Measurements from ENCODE around the gene FCER1A.
"Not testable (repeated sequence)": the region's sequence is repeated elsewhere in the genome, so short reads cannot be mapped to it uniquely, and the experiment has no call there.

The FCER1A gene

DNA sequence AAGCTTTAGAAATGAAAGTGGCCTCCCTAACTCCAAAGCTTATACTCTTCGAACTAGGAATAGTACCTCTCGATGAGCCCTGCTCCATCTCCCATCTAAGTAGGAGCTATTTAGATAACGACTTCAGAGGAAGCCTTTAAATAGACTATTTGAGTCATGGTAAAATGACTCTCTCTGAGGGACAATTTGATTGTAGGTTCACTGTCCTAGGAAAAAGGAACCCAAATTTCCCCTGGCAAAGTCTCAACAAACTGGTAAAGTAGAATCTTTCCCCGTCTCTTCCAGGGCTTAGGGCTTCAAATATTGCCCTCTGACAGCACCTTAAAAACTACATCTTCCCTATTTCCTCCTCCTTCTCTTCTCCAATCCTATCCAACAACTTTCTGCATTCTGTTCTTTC is 2.0 kb upstream of the FCER1A start:
- Histone ChIP-seq H3K36me3 (ENCODE audit: control insufficient read depth, insufficient read depth, low read length) (no peaks in the 10 kb centered on the region), H3K9me3 (ENCODE audit: control insufficient read depth, low read length) (no peaks in the 10 kb centered on the region), H3K27ac (ENCODE audit: low read depth, low read length, severe bottlenecking) (no peak overlapping the region), H3K4me3 (ENCODE audit: extremely low read depth, insufficient read depth, low read length, poor library complexity, severe bottlenecking) (no peak overlapping the region), H3K4me1 (ENCODE audit: control insufficient read depth, insufficient read depth, low read length, poor library complexity, severe bottlenecking) (peaks cover 3% of the 10 kb centered on the region)
- WGBS, 2 experiments (ENCODE audit: insufficient coverage in 2 of 2), result 87% methylated on average over 1 of the region's 4 CpGs; no CpG with 5 or more reads in 1 of the 2 experiments

DNA sequence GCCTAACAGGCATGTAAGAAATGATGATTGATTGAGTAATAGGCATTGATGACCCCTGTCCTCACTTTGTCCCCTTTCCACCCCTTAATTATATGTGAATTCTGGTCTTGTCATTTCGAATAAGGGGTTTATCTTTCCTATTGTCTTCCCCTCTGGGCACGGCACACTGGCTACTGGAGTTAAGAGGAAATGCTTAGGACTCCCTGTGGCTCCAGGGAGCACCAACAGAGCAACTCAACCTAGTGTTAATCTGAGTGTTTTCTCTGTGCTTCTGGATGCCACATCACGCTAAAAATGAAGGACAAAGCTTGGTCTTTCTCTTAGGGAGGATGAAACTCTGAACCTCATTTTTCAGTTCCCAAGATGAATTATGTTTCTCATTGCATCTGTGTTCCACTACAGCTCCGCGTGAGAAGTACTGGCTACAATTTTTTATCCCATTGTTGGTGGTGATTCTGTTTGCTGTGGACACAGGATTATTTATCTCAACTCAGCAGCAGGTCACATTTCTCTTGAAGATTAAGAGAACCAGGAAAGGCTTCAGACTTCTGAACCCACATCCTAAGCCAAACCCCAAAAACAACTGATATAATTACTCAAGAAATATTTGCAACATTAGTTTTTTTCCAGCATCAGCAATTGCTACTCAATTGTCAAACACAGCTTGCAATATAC is 5.3 kb downstream of the FCER1A start:
- Histone ChIP-seq H3K4me1 (ENCODE audit: control insufficient read depth, insufficient read depth, low read length, poor library complexity, severe bottlenecking) (no peaks in the 10 kb centered on the region), H3K4me3 (ENCODE audit: extremely low read depth, insufficient read depth, low read length, poor library complexity, severe bottlenecking) (no peak overlapping the region), H3K36me3 (ENCODE audit: control insufficient read depth, insufficient read depth, low read length) (no peaks in the 10 kb centered on the region), H3K9me3 (ENCODE audit: control insufficient read depth, low read length) (no peaks in the 10 kb centered on the region), H3K27ac (ENCODE audit: low read depth, low read length, severe bottlenecking) (no peak overlapping the region)
- 33 to 40% methylated on average over 1 of the region's 5 CpGs for WGBS, 2 experiments (ENCODE audit: insufficient coverage in 2 of 2)

DNA sequence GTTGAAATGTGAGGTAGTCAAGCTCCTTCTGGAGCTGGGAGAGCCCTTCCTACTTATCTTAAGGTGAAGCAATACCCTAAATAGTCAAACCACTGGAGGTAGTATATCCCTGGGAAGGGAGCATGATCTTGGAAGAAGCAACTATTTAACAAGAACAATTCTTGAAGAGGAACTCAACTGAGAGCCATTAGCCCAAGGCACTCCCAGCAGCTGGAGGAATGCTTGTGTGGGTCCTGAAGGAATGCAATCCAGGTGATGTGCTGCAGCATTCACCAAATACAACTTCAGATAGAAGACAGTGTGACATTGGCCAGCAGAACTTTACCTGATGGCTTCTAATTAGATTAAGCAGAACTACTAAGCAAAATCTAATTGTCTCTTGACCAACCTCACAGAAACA is 9.5 kb downstream of the FCER1A start:
- no peaks in the 10 kb centered on the region for H3K9me3 ChIP-seq (ENCODE audit: control insufficient read depth, low read length)
- H3K4me1 ChIP-seq (ENCODE audit: control insufficient read depth, insufficient read depth, low read length, poor library complexity, severe bottlenecking), result no peaks in the 10 kb centered on the region
- no peak overlapping the region for H3K4me3 ChIP-seq (ENCODE audit: extremely low read depth, insufficient read depth, low read length, poor library complexity, severe bottlenecking)
- no peak overlapping the region for H3K27ac ChIP-seq (ENCODE audit: low read depth, low read length, severe bottlenecking)
- no peaks in the 10 kb centered on the region for H3K36me3 ChIP-seq (ENCODE audit: control insufficient read depth, insufficient read depth, low read length)

DNA sequence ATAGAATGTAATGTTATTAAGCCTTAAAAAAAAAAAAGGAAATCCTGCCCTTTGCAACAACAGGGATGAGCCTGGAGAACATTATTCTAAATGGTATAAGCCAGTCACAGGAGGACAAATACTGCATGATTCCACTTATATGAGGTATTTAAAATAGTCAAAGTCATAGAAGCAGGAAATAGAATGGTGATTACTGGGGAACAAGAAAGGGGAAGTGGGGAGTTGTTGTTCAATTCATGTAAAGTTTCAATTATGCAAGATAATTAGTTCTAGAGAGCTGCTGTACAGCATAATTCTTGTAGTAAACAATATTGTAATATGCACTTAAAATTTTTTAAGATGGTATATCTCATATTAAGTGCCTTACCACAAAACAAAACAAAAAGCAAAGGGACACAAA is 13.2 kb downstream of the FCER1A start:
- H3K9me3 ChIP-seq (ENCODE audit: control insufficient read depth, low read length), result no peaks in the 10 kb centered on the region

DNA sequence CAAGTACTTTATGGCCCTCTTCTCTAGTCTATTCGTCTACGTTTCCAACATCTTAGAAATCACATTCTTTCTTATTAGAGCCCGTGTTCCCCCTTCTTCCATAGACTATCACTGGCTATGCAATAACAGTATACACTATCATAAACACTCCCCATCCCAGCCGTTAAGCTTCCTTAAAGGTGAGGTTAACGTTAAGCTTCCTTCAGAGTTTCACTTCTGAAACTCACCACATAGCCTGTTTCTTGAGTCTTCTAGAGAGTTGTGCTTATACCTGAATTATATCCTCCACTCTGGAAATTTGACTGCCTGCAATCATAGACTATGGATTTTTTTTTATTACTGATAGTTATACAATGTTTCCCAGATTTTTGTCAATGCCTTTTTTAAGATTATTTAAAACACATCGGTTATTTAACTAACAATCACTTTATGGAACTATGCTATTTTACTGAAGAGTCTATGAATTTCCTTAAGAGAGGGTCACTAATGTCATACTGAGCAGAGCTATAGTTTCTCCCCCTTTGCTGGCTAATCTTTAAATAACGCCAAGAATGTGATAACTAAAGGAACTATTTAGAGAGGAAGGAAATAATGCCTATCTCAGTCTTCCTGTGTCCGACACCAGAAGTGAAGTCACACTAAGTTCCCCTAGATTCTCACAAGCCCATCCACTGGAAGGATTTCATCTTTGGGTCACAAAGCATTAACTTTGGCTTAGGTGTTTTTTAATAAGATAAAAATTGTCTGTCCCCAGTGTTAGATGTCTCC is 16.8 kb downstream of the FCER1A start:
- no peak overlapping the region for H3K27ac ChIP-seq (ENCODE audit: low read depth, low read length, severe bottlenecking)
- no peaks in the 10 kb centered on the region for H3K4me1 ChIP-seq (ENCODE audit: control insufficient read depth, insufficient read depth, low read length, poor library complexity, severe bottlenecking)
- H3K4me3 ChIP-seq (ENCODE audit: extremely low read depth, insufficient read depth, low read length, poor library complexity, severe bottlenecking), result no peak overlapping the region
- H3K36me3 ChIP-seq (ENCODE audit: control insufficient read depth, insufficient read depth, low read length), result no peaks in the 10 kb centered on the region
- no peaks in the 10 kb centered on the region for H3K9me3 ChIP-seq (ENCODE audit: control insufficient read depth, low read length)
- 90 to 97% methylated on average over 3 to 4 of the region's 8 CpGs for WGBS, 2 experiments (ENCODE audit: insufficient coverage in 2 of 2)

More for the DNA sequence above, 13.2 kb downstream of the FCER1A start:
- Histone ChIP-seq H3K4me3 (ENCODE audit: extremely low read depth, insufficient read depth, low read length, poor library complexity, severe bottlenecking) (no peak overlapping the region), H3K27ac (ENCODE audit: low read depth, low read length, severe bottlenecking) (no peak overlapping the region), H3K4me1 (ENCODE audit: control insufficient read depth, insufficient read depth, low read length, poor library complexity, severe bottlenecking) (no peaks in the 10 kb centered on the region), H3K36me3 (ENCODE audit: control insufficient read depth, insufficient read depth, low read length) (no peaks in the 10 kb centered on the region)

DNA sequence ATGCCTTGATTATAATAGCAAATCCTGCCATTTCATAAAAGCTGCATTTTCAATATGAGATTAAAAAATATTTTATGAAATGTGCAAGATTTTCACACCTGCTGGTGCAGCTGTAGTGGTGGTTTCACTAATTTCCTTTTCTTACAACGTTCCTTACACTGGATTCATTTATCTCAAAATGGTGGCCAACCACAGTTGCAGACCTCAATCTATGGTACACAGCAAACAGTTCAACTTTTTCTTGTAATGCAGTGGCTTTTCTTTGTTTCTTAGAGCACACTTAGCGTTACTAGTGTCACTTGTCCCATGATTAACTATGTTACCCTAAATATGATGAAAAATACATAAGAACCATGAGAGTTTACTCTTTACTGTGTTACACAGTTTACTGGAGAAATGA is 32.7 kb downstream of the FCER1A start:
- Histone ChIP-seq H3K9me3 (ENCODE audit: control insufficient read depth, low read length) (no peaks in the 10 kb centered on the region), H3K4me3 (ENCODE audit: extremely low read depth, insufficient read depth, low read length, poor library complexity, severe bottlenecking) (no peak overlapping the region), H3K36me3 (ENCODE audit: control insufficient read depth, insufficient read depth, low read length) (no peaks in the 10 kb centered on the region), H3K27ac (ENCODE audit: low read depth, low read length, severe bottlenecking) (no peak overlapping the region), H3K4me1 (ENCODE audit: control insufficient read depth, insufficient read depth, low read length, poor library complexity, severe bottlenecking) (no peaks in the 10 kb centered on the region)
- WGBS, 2 experiments (ENCODE audit: insufficient coverage in 2 of 2), result 100% methylated on average over 1 of the region's 2 CpGs; no CpG with 5 or more reads in 1 of the 2 experiments

DNA sequence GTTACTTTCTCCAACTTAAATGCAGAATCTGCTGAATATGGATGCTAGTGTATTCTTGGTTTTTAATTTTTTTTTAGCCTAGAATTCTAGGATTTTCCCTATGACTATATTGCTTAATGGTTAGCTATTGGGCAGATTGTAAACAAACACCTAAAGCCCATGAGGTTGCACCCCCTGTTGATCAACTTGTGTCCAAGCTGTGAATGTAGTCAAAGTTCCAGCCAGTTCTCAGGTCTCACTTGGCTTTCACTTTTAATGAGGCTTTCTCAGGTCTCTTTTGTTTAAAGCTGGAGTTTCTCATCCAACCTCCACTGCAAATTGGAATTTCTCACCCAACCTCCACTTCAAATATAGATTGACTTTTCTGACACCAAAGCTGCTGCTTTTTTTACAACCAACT is 35.9 kb downstream of the FCER1A start:
- Histone ChIP-seq H3K4me1 (ENCODE audit: control insufficient read depth, insufficient read depth, low read length, poor library complexity, severe bottlenecking) (no peaks in the 10 kb centered on the region), H3K4me3 (ENCODE audit: extremely low read depth, insufficient read depth, low read length, poor library complexity, severe bottlenecking) (no peak overlapping the region), H3K27ac (ENCODE audit: low read depth, low read length, severe bottlenecking) (no peak overlapping the region), H3K9me3 (ENCODE audit: control insufficient read depth, low read length) (no peaks in the 10 kb centered on the region), H3K36me3 (ENCODE audit: control insufficient read depth, insufficient read depth, low read length) (no peaks in the 10 kb centered on the region)

DNA sequence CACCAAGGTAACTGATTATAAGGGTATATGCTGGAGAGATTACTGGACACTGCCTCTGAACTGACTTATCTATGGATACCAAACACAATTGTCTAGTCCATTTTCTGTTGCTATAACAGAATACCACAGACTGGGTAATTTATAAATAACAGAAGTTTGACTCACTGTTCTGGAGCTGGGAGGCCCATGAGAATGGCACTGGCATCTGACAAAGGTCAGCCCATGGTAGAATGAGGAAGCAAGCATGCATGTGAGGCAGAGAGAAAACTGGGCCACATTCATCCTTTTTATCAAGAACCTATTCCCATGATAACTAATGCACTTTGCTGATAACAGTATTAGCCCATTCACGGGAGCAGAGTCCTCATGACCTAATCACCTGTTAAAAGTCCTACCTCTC is 37.4 kb downstream of the FCER1A start:
- Histone ChIP-seq H3K36me3 (ENCODE audit: control insufficient read depth, insufficient read depth, low read length) (no peaks in the 10 kb centered on the region), H3K27ac (ENCODE audit: low read depth, low read length, severe bottlenecking) (no peak overlapping the region), H3K4me1 (ENCODE audit: control insufficient read depth, insufficient read depth, low read length, poor library complexity, severe bottlenecking) (no peaks in the 10 kb centered on the region), H3K9me3 (ENCODE audit: control insufficient read depth, low read length) (no peaks in the 10 kb centered on the region), H3K4me3 (ENCODE audit: extremely low read depth, insufficient read depth, low read length, poor library complexity, severe bottlenecking) (no peak overlapping the region)
- WGBS, 2 experiments (ENCODE audit: insufficient coverage in 2 of 2), result 75 to 100% methylated on average over 1 of the region's 1 CpG

DNA sequence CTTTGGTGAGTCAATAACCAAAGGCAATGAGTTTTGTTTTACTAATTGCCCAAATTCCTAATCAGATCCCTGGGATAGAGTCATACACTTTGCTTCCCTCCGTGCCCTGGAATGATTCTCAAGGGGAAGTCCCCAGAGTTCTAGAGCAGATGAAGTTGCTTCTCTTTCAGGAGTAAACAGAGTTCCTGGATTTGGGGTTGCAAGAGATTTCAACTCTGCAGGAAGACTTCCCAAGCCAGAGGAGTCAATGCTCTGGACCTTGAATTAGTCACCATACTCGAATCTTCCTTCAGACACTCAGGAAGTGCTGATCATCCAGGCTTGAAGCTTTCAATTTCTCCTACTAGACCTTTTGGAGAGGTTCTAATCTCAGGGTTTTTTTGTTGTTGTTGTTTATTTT is 39.6 kb downstream of the FCER1A start:
- Histone ChIP-seq H3K4me1 (ENCODE audit: control insufficient read depth, insufficient read depth, low read length, poor library complexity, severe bottlenecking) (no peaks in the 10 kb centered on the region), H3K36me3 (ENCODE audit: control insufficient read depth, insufficient read depth, low read length) (no peaks in the 10 kb centered on the region), H3K4me3 (ENCODE audit: extremely low read depth, insufficient read depth, low read length, poor library complexity, severe bottlenecking) (no peak overlapping the region), H3K9me3 (ENCODE audit: control insufficient read depth, low read length) (no peaks in the 10 kb centered on the region), H3K27ac (ENCODE audit: low read depth, low read length, severe bottlenecking) (no peak overlapping the region)
- 100% methylated on average over 1 of the region's 2 CpGs; no CpG with 5 or more reads in 1 of the 2 experiments for WGBS, 2 experiments (ENCODE audit: insufficient coverage in 2 of 2)

DNA sequence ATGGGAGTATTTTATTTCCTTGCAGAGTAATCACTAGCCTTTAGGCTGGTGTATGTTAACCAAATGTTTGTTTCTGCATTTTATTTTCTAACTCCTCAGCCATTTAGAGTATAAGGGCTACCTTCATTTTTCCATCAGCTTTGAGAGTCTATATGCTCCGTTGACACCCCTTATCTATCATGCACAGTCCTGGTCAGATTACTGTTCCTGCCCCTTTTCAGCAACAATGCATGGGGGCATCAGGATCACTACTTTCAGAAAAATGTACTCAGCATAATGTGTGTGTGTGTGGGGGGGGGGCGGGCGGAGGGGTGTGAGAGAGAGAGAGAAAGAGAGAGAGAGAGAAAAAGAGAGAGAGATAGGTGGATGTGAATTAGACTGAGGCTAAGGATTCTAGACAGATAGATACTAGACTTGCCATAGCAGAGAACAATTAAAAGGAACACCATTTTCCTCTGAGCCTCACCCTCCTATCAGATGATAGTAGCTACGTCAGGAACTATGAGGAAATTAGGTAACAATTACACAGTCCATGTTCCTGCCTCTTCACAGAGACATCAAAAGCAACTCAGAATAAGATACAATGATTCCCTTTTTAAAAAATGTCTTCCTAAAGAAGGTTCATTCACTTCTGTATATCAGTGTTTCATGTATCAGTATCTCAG is 40.8 kb downstream of the FCER1A start:
- Histone ChIP-seq H3K36me3 (ENCODE audit: control insufficient read depth, insufficient read depth, low read length) (no peaks in the 10 kb centered on the region), H3K27ac (ENCODE audit: low read depth, low read length, severe bottlenecking) (no peak overlapping the region), H3K4me1 (ENCODE audit: control insufficient read depth, insufficient read depth, low read length, poor library complexity, severe bottlenecking) (no peaks in the 10 kb centered on the region), H3K9me3 (ENCODE audit: control insufficient read depth, low read length) (no peaks in the 10 kb centered on the region), H3K4me3 (ENCODE audit: extremely low read depth, insufficient read depth, low read length, poor library complexity, severe bottlenecking) (no peak overlapping the region)
- 90 to 100% methylated on average over 2 to 3 of the region's 4 CpGs for WGBS, 2 experiments (ENCODE audit: insufficient coverage in 2 of 2)

DNA sequence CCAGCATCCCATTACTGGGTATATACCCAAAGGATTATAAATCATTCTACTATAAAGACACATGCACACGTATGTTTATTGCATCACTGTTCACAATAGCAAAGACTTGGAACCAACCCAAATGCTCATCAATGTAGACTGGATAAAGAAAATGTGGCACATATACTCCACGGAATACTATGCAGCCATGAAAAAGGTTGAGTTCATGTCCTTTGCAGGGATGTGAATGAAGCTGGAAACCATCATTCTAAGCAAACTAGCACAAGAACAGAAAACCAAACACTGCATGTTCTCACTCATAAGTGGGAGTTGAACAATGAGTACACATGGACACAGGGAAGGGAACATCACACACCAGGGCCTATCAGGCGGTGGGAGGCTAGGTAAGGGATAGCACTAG is 47.2 kb downstream of the FCER1A start:
- not testable (repeated sequence) for H3K4me1 ChIP-seq (ENCODE audit: control insufficient read depth, insufficient read depth, low read length, poor library complexity, severe bottlenecking); H3K4me3 ChIP-seq (ENCODE audit: extremely low read depth, insufficient read depth, low read length, poor library complexity, severe bottlenecking); H3K36me3 ChIP-seq (ENCODE audit: control insufficient read depth, insufficient read depth, low read length); H3K9me3 ChIP-seq (ENCODE audit: control insufficient read depth, low read length); H3K27ac ChIP-seq (ENCODE audit: low read depth, low read length, severe bottlenecking)
- 100% methylated on average over 1 of the region's 3 CpGs for WGBS, 2 experiments (ENCODE audit: insufficient coverage in 2 of 2)
